H9 (cell line): ENCODE results near the gene CD244. TPM values are rescaled to one million over a fixed set of nuclear protein-coding genes. Genes with fewer than 3 reads are reported as not detected.

Source experiments
- DNase-seq: peaks from one replicate; pipeline ENCODE4 v3.0.0-alpha.2; 2017
- H2AFZ ChIP-seq: one replicate; pipeline ENCODE4 v1.6.1; 2013; ENCODE audit warnings: mild to moderate bottlenecking, low read length, control low read depth, moderate library complexity
- H2AK5ac ChIP-seq: 2 replicates; pipeline ENCODE4 v1.6.1; 2013; ENCODE audit warnings: low read length, control low read depth, mixed read lengths; ENCODE audit not compliant: insufficient read length
- H2BK120ac ChIP-seq: one replicate; pipeline ENCODE4 v1.6.1; 2013; ENCODE audit warnings: low read depth, mild to moderate bottlenecking, low read length, control low read depth, inconsistent platforms; ENCODE audit not compliant: poor library complexity, severe bottlenecking
- H2BK12ac ChIP-seq: 2 replicates; pipeline ENCODE4 v1.6.1; 2013; ENCODE audit warnings: low read length, control low read depth, mixed read lengths, low read depth; ENCODE audit not compliant: insufficient read length
- H2BK15ac ChIP-seq: 2 replicates; pipeline ENCODE4 v1.6.1; 2013; ENCODE audit warnings: low read depth, low read length, control low read depth
- H2BK20ac ChIP-seq: one replicate; pipeline ENCODE4 v1.6.1; 2013; ENCODE audit warnings: low read depth, mild to moderate bottlenecking, low read length, control low read depth, inconsistent platforms; ENCODE audit not compliant: poor library complexity, severe bottlenecking
- H2BK5ac ChIP-seq: 2 replicates; pipeline ENCODE4 v1.6.1; 2013; ENCODE audit warnings: low read length, control low read depth, mixed read lengths; ENCODE audit not compliant: insufficient read length
- H3K14ac ChIP-seq: 2 replicates; pipeline ENCODE4 v1.6.1; 2013; ENCODE audit warnings: low read length, control low read depth; ENCODE audit not compliant: insufficient read depth
- H3K18ac ChIP-seq: 2 replicates; pipeline ENCODE4 v1.6.1; 2013; ENCODE audit warnings: low read depth, mild to moderate bottlenecking, mixed read lengths, low read length, control low read depth; ENCODE audit not compliant: insufficient read length
- H3K23ac ChIP-seq: 2 replicates; pipeline ENCODE4 v1.6.1; 2013; ENCODE audit warnings: low read length, control low read depth, mixed read lengths, low read depth; ENCODE audit not compliant: insufficient read length
- H3K23me2 ChIP-seq: 2 replicates; pipeline ENCODE4 v1.6.1; 2013; ENCODE audit warnings: low read depth, mild to moderate bottlenecking, mixed read lengths, low read length, control low read depth; ENCODE audit not compliant: insufficient read length, poor library complexity, severe bottlenecking
- H3K27ac ChIP-seq: 2 replicates; pipeline ENCODE4 v1.5.1; 2013; ENCODE audit warnings: low read length, control low read depth, mixed read lengths, low read depth; ENCODE audit not compliant: insufficient read length
- H3K27me3 ChIP-seq: 2 replicates; pipeline ENCODE4 v1.6.1; 2013; ENCODE audit warnings: low read length, control low read depth, inconsistent platforms; ENCODE audit not compliant: insufficient read depth
- H3K4ac ChIP-seq: 2 replicates; pipeline ENCODE4 v1.6.1; 2013; ENCODE audit warnings: low read depth, mild to moderate bottlenecking, control low read depth, inconsistent platforms, low read length, moderate library complexity
- H3K4me1 ChIP-seq: 2 replicates; pipeline ENCODE4 v1.6.1; 2013; ENCODE audit warnings: low read length, control low read depth, inconsistent platforms; ENCODE audit not compliant: insufficient read depth
- H3K4me2 ChIP-seq: 2 replicates; pipeline ENCODE4 v1.6.1; 2013; ENCODE audit warnings: low read length, control low read depth, mixed read lengths; ENCODE audit not compliant: insufficient read length, insufficient read depth
- H3K56ac ChIP-seq: 2 replicates; pipeline ENCODE4 v1.6.1; 2013; ENCODE audit warnings: low read depth, mild to moderate bottlenecking, mixed read lengths, low read length, control low read depth; ENCODE audit not compliant: insufficient read length
- H3K79me1 ChIP-seq: 2 replicates; pipeline ENCODE4 v1.6.1; 2013; ENCODE audit warnings: low read depth, mild to moderate bottlenecking, moderate library complexity, low read length, control low read depth, inconsistent platforms; ENCODE audit not compliant: insufficient read depth, poor library complexity, severe bottlenecking
- H3K79me2 ChIP-seq: 2 replicates; pipeline ENCODE4 v1.6.1; 2013; ENCODE audit warnings: low read length, control low read depth, inconsistent platforms; ENCODE audit not compliant: insufficient read depth
- H3K9ac ChIP-seq: 2 replicates; pipeline ENCODE4 v1.6.1; 2013; ENCODE audit warnings: low read length, control low read depth, mixed read lengths; ENCODE audit not compliant: insufficient read length; ENCODE audit errors: extremely low read depth
- H3K9me3 ChIP-seq: one replicate; pipeline ENCODE4 v1.6.1; 2013; ENCODE audit warnings: low read depth, low read length, inconsistent platforms; ENCODE audit not compliant: control insufficient read depth
- H3T11ph ChIP-seq: one replicate; pipeline ENCODE4 v1.6.1; 2013; ENCODE audit warnings: mild to moderate bottlenecking, low read length, control low read depth, inconsistent platforms
- H4K20me1 ChIP-seq: one replicate; pipeline ENCODE4 v1.6.1; 2013; ENCODE audit not compliant: control insufficient read depth, insufficient read length, insufficient read depth
- H4K5ac ChIP-seq: 2 replicates; pipeline ENCODE4 v1.6.1; 2013; ENCODE audit warnings: low read depth, mild to moderate bottlenecking, mixed read lengths, low read length, control low read depth; ENCODE audit not compliant: insufficient read length
- H4K8ac ChIP-seq: replicated peaks from 2 replicates; pipeline ENCODE4 v1.6.1; 2013; ENCODE audit warnings: low read length, control low read depth, mixed read lengths, low read depth; ENCODE audit not compliant: insufficient read length
- H4K91ac ChIP-seq: 2 replicates; pipeline ENCODE4 v1.6.1; 2013; ENCODE audit warnings: low read depth, mild to moderate bottlenecking, moderate library complexity, mixed read lengths, low read length, control low read depth; ENCODE audit not compliant: insufficient read length
- H3K27ac Mint-ChIP-seq, 3 experiments: 2 replicates in 2 of 3; 3 replicates in 1 of 3; pipeline ENCODE4 v1.8.0; 2020 to 2021; ENCODE audit warnings: mixed read lengths in 3 of 3, mild to moderate bottlenecking in 1 of 3, moderate library complexity in 1 of 3
- H3K27me3 Mint-ChIP-seq: 2 replicates; pipeline ENCODE4 v1.8.0; 2021; ENCODE audit warnings: low read depth, mild to moderate bottlenecking, moderate library complexity, mixed read lengths
- H3K36me3 Mint-ChIP-seq, 3 experiments: 2 replicates in 2 of 3; 3 replicates in 1 of 3; pipeline ENCODE4 v1.8.0; 2020 to 2021; ENCODE audit warnings: low read depth in 3 of 3, mixed read lengths in 3 of 3; ENCODE audit not compliant: insufficient read depth in 1 of 3
- H3K4me1 Mint-ChIP-seq, 2 experiments: 2 replicates each; pipeline ENCODE4 v1.8.0; 2020; ENCODE audit warnings: mixed read lengths in 2 of 2
- H3K4me3 Mint-ChIP-seq, 2 experiments: 2 replicates in 1 of 2; 3 replicates in 1 of 2; pipeline ENCODE4 v1.8.0; 2020 to 2021; ENCODE audit warnings: mild to moderate bottlenecking in 2 of 2, mixed read lengths in 2 of 2, moderate library complexity in 1 of 2
- H3K9me3 Mint-ChIP-seq, 2 experiments: 2 replicates in 1 of 2; 3 replicates in 1 of 2; pipeline ENCODE4 v1.8.0; 2020; ENCODE audit warnings: mild to moderate bottlenecking in 2 of 2, mixed read lengths in 2 of 2, moderate library complexity in 1 of 2
- CTCF ChIP-seq: fragments of 200-600 bp; sonication (generic); conservative IDR thresholded peaks from 3 replicates; pipeline ENCODE4 v1.8.0; 2021; ENCODE audit warnings: antibody characterized with exemption, mild to moderate bottlenecking
- WGBS: extraction: QIAGEN DNeasy Blood & Tissue Kit; methylation state at CpG from one replicate; pipeline ENCODE4 v1.1.7; 2013; ENCODE audit warnings: missing lambda C conversion rate, low lambda C conversion rate, mixed read lengths; ENCODE audit not compliant: insufficient read length; ENCODE audit errors: extremely low coverage; 5-methylcytosine and 5-hydroxymethylcytosine counted together
- total RNA-seq: library from RNA; stranded (reverse); gene quantifications from 2 replicates; pipeline ENCODE4 v1.2.1, GENCODE V29; 2021

The CD244 gene
- total RNA-seq, 1 experiment from 2014 or later: not detected

DNA sequence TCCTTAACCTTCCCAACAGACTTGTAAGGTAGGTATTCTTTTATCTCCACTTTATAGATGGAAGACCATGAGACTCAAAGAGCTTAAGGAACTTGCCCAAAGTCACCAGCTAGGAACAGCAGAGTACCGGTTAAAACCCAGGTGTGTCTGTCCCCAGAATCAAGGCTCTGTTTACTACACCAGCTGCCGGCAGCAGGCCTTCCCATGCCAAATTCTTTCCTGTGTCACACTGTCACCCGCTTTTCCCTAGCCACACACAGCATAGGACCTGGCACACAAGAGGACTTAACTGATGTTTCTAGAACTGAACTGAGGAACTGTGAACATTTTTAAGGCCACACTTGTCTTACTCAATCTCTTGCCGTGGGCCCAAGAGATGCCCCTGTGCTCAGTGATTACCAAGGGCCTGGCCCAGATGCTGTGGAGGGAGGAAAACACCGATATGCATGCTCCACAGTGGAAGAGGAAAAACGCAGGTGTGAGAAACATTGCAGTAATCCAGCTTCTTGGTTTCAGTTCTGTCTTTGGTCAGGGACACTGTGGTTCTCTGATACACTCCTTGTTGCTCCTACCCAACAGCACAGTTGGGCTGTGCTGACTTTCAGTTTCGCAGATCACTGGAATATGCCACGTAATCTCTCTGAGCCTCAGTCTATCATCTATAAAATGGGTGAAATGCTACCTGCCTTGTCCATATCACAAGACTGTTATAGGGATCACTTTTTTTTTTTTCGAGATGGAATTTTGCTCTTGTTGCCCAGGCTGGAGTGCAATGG, 80.6 kb downstream of the CD244 start:
- Histone ChIP-seq H3K9ac (no peak overlapping the region), H3K23me2 (no peaks in the 10 kb centered on the region), H3K27me3 (no peaks in the 10 kb centered on the region), H3K4me2 (no peak overlapping the region), H3K4me1 (no peaks in the 10 kb centered on the region), H2BK20ac (no peak overlapping the region), H2BK12ac (no peak overlapping the region), H2BK5ac (no peak overlapping the region), H2BK15ac (no peak overlapping the region), H2AK5ac (no peak overlapping the region), H3K79me2 (no peaks in the 10 kb centered on the region), H3K18ac (no peak overlapping the region), H3K23ac (no peak overlapping the region), H3K56ac (no peak overlapping the region), H4K5ac (no peak overlapping the region), H3K27ac (no peak overlapping the region), H2BK120ac (no peak overlapping the region), H3K4ac (no peak overlapping the region), H2AFZ (no peak overlapping the region), H3T11ph (no peak overlapping the region), H4K20me1 (no peaks in the 10 kb centered on the region), H4K8ac (no peak overlapping the region), H3K79me1 (no peaks in the 10 kb centered on the region), H3K9me3 (no peaks in the 10 kb centered on the region), H4K91ac (no peak overlapping the region), H3K14ac (no peak overlapping the region)
- peaks cover 11 to 13% of the 10 kb centered on the region in 2 experiments for H3K9me3 Mint-ChIP-seq
- TF ChIP-seq CTCF: no peak
- H3K27me3 Mint-ChIP-seq: no peaks in the 10 kb centered on the region
- no peak for DNase-seq
- peaks cover 1 to 11% (median 7%) of the 10 kb centered on the region in 3 experiments; a peak in 5 of 7 replicates for H3K36me3 Mint-ChIP-seq
- H3K27ac Mint-ChIP-seq: no peak overlapping the region
- peaks cover 7 to 12% of the 10 kb centered on the region in 2 experiments; a peak in 3 of 4 replicates for H3K4me1 Mint-ChIP-seq
- no peak overlapping the region for H3K4me3 Mint-ChIP-seq
- no CpG with 5 or more reads among the region's 9 CpGs for WGBS
